IPS-NIHi11 (cell line): ENCODE data around the gene ZNF688.
A peak's percentile ranks its signal among the peaks of the same experiment; 100 is the strongest.
"Not testable (repeated sequence)": the region's sequence is repeated elsewhere in the genome, so short reads cannot be mapped to it uniquely, and the experiment has no call there.

Experiments
- DNase-seq: peaks from one replicate; pipeline ENCODE4 v3.0.0; 2012; ENCODE audit warnings: mixed read lengths, low spot score

Gene ZNF688

DNA sequence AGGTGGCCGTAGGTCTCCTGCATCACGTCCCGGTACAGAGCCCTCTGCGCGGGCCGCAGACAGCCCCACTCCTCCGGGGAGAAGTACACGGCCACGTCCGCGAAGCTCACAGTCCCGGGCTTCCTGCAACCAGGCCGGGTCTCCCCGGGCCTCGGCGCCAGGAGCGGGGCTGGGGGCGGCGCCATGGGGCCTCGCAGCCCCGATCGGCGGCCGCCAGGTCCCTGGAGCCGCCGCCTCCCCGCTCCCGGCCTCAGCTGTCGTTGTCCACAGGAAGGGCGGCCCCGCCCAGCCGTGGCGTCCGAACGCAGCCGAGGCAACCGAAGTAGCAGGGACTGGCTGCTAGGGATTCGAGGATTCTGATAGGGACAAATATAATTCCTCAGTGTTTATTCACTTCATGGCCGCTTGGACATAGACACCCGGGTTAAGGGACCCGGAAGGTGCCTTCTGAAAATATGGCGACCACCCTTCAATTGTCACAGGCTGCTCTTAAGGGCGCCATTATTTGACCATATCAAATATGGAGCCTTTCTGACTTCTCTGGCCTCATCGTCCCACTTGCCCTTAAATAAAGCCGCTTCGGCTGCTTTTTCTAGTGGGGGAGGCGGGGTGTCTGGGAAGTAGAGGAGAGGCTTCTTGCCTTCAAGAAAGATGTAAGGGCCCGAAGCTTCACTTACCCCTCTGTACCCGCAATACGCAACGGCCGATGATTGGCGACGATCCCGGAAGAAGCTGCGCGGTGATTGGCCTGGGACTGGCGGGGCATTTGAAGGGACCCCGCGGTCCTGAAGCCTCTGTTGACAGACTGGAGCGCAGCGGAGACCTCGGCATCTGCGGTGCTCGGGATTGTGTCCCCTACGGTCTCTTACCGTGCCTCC, at the start of gene ZNF688:
Gene ZNF688, minus strand, starts transcription at position 270 of the 878 bp plus-strand sequence. Its CDS starts 85 bp downstream, at position 185.
- peak; percentile 94 for DNase-seq

DNA sequence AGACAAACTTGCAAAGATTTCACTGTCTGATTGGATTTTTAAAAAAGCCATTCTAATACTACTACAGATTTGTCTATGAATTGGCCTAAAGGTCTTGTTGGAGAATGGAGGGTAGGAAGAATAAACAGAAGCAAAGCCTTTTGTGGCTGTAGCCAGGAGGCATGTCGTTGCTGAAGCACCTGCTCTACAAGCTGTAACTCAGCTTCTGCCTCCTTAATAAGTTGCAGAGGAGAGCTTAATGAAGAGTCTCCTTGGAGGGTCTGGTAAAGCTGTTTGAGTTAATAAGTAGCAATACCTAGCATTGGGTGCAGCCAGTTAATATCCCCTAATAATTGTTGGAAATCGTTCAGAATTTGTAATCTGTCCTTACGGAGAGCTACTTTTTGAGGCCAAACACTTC, 48.7 kb upstream of the ZNF688 start:
- DNase-seq, result no peak

DNA sequence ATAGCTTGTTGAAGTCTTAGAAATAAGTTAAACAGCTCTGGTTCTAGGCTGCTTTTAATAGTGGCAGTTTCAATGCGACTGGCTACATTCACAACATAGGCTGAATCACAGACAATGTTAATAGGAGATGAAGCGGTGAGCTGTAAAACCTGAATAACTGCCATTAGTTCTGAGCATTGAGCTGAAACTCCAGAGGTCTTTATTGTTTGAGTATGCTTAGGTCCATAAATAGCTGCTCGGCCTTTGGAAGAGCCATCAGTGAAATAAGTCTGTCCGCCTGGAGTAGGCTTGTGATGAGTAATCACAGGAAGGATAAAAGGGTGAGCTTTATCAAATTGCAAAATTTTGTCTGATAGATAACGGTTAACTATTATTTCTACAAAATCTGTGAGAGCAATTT, 48.1 kb upstream of the ZNF688 start:
- DNase-seq, result no peak

GRCh38 chr16:30619202-30619601, 47.7 kb upstream of the ZNF688 start:
- DNase-seq, result no peak

- peak; percentile 83 for DNase-seq
Measured at GRCh38 chr16:30615358-30616091, 44.0 kb upstream of the ZNF688 start.

DNA sequence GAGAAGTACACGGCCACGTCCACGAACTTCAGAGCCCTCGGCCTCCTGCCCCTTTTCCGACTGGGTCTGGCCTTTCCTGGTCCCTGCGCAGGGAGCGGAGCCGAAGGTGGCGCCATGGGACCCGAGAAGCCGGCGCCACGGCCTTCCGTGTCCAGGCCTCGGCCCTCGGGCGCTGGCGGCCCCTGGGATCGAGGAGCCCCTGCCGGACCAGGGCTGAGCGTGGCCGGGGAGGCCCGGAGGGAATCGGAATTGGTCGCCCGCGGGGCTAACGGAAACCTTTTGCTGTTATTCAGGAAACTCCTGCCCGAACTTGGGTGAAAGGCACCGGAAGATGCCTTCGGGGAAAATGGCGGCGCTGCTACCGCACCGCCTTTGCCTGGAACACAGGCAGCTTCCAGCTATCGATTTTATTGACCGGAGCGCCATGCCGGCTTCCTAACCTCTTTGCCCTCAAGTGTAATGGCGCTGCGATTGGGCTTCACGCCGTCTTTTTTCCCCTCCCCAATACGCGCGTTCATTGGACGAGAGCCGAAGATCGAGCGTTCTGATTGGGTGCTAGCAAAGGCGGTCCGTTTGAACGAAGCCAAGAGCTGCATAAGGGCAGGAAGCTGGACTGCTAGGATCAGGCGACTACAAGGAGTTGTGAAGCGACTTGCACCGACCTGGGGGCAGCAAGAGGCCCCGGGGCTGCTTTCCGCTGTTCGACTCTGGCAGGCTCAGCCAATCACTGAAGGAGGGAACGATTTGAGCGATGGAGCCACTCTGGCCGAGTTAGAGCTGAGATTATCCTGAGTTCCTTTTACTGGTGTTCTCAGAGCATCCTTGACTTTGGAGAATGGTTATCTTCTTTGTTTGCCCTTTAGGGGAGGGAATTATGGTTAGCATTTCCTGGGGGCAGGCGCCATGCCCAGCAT, 38.7 kb upstream of the ZNF688 start, which contains the start of gene ZNF689:
Gene ZNF689, minus strand, starts transcription at position 464 of the 914 bp plus-strand sequence. Its CDS starts 348 bp downstream, at position 116.
- peak; percentile 98 for DNase-seq

DNA sequence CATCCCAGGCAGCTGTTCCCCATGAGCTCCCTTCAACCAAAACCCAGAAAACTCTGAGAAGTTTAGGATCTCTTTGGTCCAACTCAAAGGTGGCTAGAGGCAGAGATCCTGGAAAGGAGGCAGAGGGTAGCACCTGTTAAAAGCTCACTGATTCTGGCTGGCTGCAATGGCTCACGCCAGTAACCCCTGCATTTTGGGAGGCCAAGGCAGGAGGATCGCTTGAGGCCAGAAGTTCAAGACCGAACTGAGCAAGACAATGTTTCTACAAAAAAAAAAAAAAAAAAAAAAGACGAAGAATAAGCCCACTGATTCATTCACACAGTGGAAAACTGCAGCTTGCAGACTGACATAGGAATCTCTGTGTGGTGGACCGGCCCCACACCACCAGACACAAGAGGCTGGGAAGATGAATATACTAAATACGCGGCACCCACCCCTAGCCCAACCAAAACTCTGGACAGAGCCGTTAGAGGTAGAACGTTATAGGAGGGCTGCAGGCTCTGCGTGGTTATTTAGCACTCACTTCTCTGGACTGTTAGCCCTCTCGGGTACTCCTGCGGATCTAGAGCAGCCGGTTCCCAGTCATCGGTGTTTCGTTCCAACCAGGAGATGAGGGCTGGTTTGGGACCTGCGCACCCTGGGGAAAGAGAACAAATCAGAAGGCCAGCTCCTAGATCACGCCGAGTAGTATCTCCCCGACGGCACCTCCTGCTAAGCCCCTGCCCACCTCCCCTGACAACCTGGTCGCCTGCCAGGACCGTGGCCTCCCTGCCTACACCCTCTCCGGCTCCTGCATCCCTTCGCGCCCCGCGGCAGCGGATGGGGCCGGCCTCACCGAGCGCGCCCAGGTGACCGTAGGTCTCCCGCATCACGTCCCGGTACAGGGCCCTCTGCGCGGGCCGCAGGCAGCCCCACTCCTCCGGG, 37.8 kb upstream of the ZNF688 start:
- peak; percentile 71 for DNase-seq

- DNase-seq, result no peak
Measured at GRCh38 chr16:30606004-30606403, 34.5 kb upstream of the ZNF688 start.

- no peak for DNase-seq
Measured at GRCh38 chr16:30605158-30605557, 33.6 kb upstream of the ZNF688 start.

DNA sequence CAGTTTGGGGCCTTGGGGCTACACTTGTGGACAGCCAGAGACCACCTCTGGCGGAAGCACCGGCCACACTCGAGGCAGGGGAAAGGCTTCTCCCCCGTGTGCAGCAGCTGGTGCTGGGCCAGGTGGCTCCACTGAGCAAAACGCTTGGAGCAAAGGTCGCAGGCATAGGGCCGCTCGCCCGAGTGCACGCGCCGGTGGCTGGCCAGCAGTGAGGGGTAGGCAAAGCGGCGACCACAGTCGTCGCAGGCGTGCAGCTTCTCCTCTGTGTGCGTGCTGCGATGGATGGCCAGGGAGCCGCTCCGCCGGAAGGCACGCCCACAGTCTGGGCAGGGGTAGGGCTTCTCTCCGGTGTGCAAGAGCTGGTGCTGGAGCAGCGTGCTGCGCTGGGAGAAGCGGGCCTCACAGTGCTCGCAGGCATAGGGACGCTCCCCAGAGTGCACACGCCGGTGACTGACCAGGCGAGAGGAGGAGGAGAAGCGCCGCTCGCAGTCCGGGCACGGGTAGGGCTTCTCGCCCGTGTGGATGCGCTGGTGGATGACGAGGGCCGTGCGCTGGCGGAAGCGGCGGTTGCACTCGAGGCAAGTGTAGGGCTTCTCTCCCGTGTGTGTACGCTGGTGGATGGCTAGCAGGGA, 32.9 kb upstream of the ZNF688 start:
- no peak for DNase-seq

- no peak for DNase-seq
Measured at GRCh38 chr16:30603945-30604315, 32.4 kb upstream of the ZNF688 start.

- no peak for DNase-seq
Measured at GRCh38 chr16:30602616-30603277, 31.2 kb upstream of the ZNF688 start.

GRCh38 chr16:30601966-30602365, 30.5 kb upstream of the ZNF688 start:
- DNase-seq, result no peak

- no peak for DNase-seq
Measured at GRCh38 chr16:30600929-30601328, 29.4 kb upstream of the ZNF688 start.

GRCh38 chr16:30600215-30600614, 28.7 kb upstream of the ZNF688 start:
- DNase-seq, result no peak

DNA sequence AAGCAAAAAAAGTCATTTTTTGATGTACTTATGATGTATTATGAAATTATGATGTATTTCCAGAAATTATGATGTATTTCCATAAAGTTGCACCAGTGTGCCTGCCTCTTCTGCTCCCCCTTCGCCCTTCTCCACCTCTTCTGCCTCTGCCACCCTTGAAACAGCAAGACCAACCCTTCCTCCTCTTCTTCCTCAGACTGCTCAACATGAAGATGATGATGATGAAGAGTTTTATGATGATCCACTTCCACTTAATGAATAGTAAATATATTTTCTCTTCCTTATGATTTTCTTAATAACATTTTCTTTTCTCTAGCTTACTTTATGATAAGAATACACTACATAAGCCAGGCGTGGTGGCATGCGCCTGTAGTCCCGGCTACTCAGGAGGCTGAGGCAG, 21.4 kb upstream of the ZNF688 start:
- DNase-seq, result no peak

GRCh38 chr16:30590869-30591268, 19.4 kb upstream of the ZNF688 start:
- not testable (repeated sequence) for DNase-seq

- not testable (repeated sequence) for DNase-seq
Measured at GRCh38 chr16:30589582-30589981, 18.1 kb upstream of the ZNF688 start.

- DNase-seq, result no peak
Measured at GRCh38 chr16:30588651-30589050, 17.1 kb upstream of the ZNF688 start.
